WTC11 (cell line): ENCODE measurements around the gene SAG.

Experiments
- IRF2 ChIP-seq: sonication (generic); formaldehyde crosslinking; IDR thresholded peaks from 2 replicates; pipeline ENCODE4 v1.8.0; 2022; ENCODE audit warnings: low read depth, missing genetic modification reagents, borderline replicate concordance
- ZNF219 ChIP-seq: sonication (generic); formaldehyde crosslinking; IDR thresholded peaks from 2 replicates; pipeline ENCODE4 v1.8.0; 2023; ENCODE audit warnings: missing genetic modification reagents, mild to moderate bottlenecking, borderline replicate concordance

GRCh38 chr2:233367586-233367985 lies 60.0 kb downstream of the SAG start:
- TF ChIP-seq IRF2 (CRISPR knock-in tag) (no peak), ZNF219 (no peak)
